Mucosa of stomach (tissue), 1 donor: ENCODE measurements around the gene SHC2.
"Not testable (repeated sequence)": the region's sequence is repeated elsewhere in the genome, so short reads cannot be mapped to it uniquely, and the experiment has no call there.

Experiments used
- H3K27me3 ChIP-seq: one replicate; pipeline ENCODE4 v1.7.0; 2013; ENCODE audit warnings: mild to moderate bottlenecking, low read length; ENCODE audit not compliant: control insufficient read depth, insufficient read depth
- H3K36me3 ChIP-seq: one replicate; pipeline ENCODE4 v1.7.0; 2013; ENCODE audit warnings: low read length; ENCODE audit not compliant: control insufficient read depth, insufficient read depth
- H3K4me1 ChIP-seq: one replicate; pipeline ENCODE4 v1.7.0; 2013; ENCODE audit warnings: mild to moderate bottlenecking, low read length; ENCODE audit not compliant: control insufficient read depth, insufficient read depth
- H3K4me3 ChIP-seq: one replicate; pipeline ENCODE4 v1.7.0; 2013; ENCODE audit warnings: low read length
- H3K9ac ChIP-seq: one replicate; pipeline ENCODE4 v1.7.0; 2013; ENCODE audit warnings: mild to moderate bottlenecking, low read length, moderate library complexity
- H3K9me3 ChIP-seq: one replicate; pipeline ENCODE4 v1.7.0; 2013; ENCODE audit warnings: mild to moderate bottlenecking, low read length, moderate library complexity; ENCODE audit not compliant: control insufficient read depth
- donor health status: Pancreatic carcinoma.

Gene SHC2

DNA sequence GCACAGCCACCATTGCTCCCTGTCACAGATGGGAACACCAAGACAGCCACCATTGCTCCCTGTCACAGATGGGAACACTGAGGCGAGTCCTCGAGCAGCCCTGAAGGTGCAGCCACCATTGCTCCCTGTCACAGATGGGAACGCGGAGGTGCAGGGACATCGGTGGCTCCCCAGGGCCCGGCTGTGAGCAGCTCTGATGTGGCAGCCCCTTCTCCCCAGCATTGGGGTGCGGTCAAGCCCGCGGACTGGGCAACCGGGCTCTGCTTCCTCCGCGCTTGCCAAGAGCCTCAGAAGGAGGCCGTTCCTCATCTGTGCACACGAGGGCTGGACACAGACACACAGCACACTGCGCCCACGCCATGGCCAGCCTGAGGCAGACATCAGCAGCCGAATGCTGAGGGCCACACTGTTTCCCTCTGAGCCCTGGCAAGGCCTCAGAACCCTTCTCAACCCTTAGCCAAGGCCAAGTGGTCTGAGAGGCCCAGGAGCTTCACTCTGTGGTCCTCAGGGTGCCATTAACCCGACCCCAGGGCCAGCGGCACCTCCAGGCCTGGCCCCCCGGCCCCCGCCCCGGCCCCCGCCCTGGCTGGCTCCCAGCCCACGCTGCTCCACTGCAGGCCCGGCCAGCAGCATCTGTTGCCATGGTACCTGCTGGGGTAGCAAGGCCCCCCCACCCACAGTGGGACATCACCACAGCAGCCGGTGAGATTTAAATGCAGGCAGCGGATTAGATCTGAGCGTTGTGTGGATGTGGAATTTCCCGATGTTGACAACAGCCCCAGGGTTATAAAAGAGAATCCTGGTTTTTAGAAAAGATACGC, 70.2 kb downstream of the SHC2 start:
- peaks cover 10% of the 10 kb centered on the region for H3K27me3 ChIP-seq
- H3K4me3 ChIP-seq = no peak overlapping the region
- no peaks in the 10 kb centered on the region for H3K9me3 ChIP-seq
- H3K9ac ChIP-seq = no peak overlapping the region
- H3K4me1 ChIP-seq = no peaks in the 10 kb centered on the region
- H3K36me3 ChIP-seq = no peaks in the 10 kb centered on the region

DNA sequence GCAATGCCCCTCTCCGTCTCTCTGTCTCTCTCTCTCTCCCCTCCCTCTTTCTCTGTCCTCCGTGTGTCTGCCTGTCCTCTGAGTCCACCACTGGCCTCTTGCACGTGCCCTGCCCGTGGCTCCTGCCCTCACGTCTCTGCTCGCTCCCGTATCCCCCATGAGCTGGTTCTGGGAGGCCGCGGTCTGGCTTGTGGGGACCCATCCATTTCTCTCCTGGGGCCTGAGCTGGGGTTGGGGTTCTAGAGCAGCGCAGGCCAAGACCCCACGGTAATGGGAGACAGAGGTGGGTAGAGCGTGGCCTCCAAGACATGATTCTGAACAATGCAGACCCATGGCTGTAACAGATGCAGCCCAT, 70.9 kb downstream of the SHC2 start:
- H3K27me3 ChIP-seq = peaks cover 13% of the 10 kb centered on the region
- H3K4me1 ChIP-seq = no peaks in the 10 kb centered on the region
- no peak overlapping the region for H3K4me3 ChIP-seq
- H3K9me3 ChIP-seq = no peaks in the 10 kb centered on the region
- no peak overlapping the region for H3K9ac ChIP-seq
- H3K36me3 ChIP-seq = no peaks in the 10 kb centered on the region

DNA sequence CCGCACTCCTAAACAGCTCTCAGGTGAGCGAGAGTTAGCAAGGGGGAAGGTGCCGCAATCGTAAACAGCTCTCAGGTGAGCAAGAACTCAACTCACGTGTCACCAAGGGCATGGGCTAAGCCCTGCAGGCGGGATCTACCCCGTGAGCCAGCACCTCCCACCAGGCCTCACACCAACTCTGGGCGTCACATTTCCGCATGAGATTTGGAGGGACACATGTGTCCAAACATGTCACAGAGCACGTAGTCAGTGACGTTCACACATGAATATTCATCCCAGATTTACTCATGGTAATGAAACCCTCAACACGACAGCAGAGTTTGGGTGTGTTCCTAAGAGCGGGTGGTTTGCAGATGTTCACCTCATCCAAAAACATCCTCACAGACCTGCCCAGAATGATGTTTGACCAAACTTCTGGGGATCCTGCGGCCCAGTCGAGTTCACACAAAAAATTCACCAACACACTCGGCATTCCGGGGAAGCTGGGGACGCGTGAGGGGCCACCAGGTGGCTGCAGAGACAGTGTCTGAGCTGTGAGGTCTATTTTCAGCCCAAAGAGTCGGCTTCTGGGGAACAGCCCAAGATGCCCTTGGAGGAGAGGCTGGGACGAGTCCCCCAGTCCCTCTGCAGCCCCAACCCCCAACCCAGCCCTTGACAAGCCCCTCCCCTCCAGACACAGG, 71.4 kb downstream of the SHC2 start:
- Histone ChIP-seq H3K36me3 (no peaks in the 10 kb centered on the region), H3K9ac (no peak overlapping the region)

DNA sequence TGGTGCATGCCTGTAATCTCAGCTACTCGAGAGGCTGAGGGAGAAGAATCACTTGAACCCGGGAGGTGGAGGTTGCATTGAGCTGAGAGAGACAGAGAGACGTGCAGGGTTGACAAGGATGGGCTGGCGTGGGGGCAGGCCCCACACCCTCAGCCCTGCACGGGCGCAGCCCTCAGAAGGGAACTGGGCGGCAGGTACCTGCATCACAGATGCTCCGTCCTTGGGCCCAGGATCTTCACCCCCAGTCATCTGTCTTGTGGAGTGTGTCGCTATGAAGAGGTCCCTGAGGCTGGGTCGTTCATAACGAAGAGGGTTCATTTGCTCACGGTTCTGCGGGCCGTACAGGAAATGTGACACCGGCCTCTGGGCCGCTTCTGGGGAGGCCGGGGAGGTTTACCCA, 72.1 kb downstream of the SHC2 start:
- Histone ChIP-seq H3K4me1 (no peaks in the 10 kb centered on the region), H3K9me3 (no peaks in the 10 kb centered on the region), H3K4me3 (no peak overlapping the region), H3K27me3 (peaks cover 25% of the 10 kb centered on the region), H3K36me3 (no peaks in the 10 kb centered on the region), H3K9ac (no peak overlapping the region)

More for the DNA sequence above, 71.4 kb downstream of the SHC2 start:
- H3K9me3 ChIP-seq = no peaks in the 10 kb centered on the region
- no peak overlapping the region for H3K4me3 ChIP-seq
- peaks cover 18% of the 10 kb centered on the region for H3K27me3 ChIP-seq
- no peaks in the 10 kb centered on the region for H3K4me1 ChIP-seq

DNA sequence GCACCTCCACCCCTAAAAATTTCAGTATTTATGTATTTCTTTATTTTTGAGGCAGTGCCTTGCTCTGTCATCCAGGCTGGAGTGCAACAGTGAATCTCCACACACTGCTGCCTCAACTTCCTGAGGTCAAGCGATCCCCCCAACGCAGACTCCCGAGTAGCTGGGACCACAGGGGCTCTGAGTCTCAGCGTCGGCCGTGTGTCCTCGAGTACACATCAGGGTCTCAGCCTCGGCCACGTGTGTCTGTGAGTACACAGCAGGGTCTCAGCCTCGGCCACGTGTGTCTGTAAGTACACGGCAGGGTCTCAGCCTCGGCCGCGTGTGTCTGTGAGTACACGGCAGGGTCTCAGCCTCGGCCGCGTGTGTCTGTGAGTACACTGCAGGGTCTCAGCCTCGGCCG, 73.1 kb downstream of the SHC2 start:
- H3K27me3 ChIP-seq = peaks cover 34% of the 10 kb centered on the region
- H3K9me3 ChIP-seq = no peaks in the 10 kb centered on the region
- no peak overlapping the region for H3K4me3 ChIP-seq

DNA sequence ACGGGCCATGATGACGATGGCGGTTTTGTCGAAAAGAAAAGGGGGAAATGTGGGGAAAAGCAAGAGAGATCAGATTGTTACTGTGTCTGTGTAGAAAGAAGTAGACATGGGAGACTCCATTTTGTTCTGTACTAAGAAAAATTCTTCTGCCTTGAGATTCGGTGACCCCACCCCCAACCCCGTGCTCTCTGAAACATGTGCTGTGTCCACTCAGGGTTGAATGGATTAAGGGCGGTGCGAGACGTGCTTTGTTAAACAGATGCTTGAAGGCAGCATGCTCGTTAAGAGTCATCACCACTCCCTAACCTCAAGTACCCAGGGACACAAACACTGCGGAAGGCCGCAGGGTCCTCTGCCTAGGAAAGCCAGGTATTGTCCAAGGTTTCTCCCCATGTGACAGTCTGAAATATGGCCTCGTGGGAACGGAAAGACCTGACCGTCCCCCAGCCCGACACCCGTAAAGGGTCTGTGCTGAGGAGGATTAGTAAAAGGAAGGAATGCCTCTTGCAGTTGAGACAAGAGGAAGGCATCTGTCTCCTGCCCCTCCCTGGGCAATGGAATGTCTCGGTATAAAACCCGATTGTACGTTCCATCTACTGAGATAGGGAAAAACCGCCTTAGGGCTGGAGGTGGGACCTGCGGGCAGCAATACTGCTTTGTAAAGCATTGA, 74.1 kb downstream of the SHC2 start:
- not testable (repeated sequence) for H3K4me1 ChIP-seq, H3K36me3 ChIP-seq, H3K9ac ChIP-seq, H3K4me3 ChIP-seq, H3K9me3 ChIP-seq
- H3K27me3 ChIP-seq = peaks cover 35% of the 10 kb centered on the region

More for the DNA sequence above, 73.1 kb downstream of the SHC2 start:
- Histone ChIP-seq H3K4me1 (no peaks in the 10 kb centered on the region), H3K36me3 (no peaks in the 10 kb centered on the region), H3K9ac (no peak overlapping the region)

- H3K9ac ChIP-seq, H3K4me1 ChIP-seq, H3K4me3 ChIP-seq, H3K36me3 ChIP-seq, H3K9me3 ChIP-seq: not testable (repeated sequence)
- H3K27me3 ChIP-seq = peaks cover 35% of the 10 kb centered on the region
These were observed 74.6 kb downstream of the SHC2 start for GRCh38 chr19:386189-386588.

DNA sequence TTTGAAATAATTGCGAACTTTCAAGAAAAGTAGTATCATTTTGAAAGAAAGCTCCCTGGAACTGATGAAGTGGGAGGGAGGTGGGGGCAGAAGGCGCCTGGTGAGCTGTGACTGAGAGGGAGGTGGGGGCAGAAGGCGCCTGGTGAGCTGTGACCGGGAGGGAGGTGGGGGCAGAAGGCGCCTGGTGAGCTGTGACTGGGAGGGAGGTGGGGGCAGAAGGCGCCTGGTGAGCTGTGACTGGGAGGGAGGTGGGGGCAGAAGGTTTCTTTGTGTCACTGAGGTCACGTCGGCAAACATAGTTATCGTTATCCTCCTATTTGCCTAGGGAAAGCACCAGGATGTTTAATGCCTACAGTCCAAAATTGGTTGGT, 76.0 kb downstream of the SHC2 start:
- no peaks in the 10 kb centered on the region for H3K4me1 ChIP-seq
- H3K4me3 ChIP-seq = no peak overlapping the region
- peaks cover 35% of the 10 kb centered on the region for H3K27me3 ChIP-seq

GRCh38 chr19:383922-384798, 76.7 kb downstream of the SHC2 start:
- Histone ChIP-seq H3K9me3 (no peaks in the 10 kb centered on the region), H3K27me3 (peaks cover 32% of the 10 kb centered on the region), H3K4me3 (no peak overlapping the region), H3K4me1 (no peaks in the 10 kb centered on the region), H3K9ac (no peak overlapping the region), H3K36me3 (no peaks in the 10 kb centered on the region)

More for the DNA sequence above, 76.0 kb downstream of the SHC2 start:
- Histone ChIP-seq H3K9me3 (no peaks in the 10 kb centered on the region), H3K9ac (no peak overlapping the region), H3K36me3 (no peaks in the 10 kb centered on the region)

DNA sequence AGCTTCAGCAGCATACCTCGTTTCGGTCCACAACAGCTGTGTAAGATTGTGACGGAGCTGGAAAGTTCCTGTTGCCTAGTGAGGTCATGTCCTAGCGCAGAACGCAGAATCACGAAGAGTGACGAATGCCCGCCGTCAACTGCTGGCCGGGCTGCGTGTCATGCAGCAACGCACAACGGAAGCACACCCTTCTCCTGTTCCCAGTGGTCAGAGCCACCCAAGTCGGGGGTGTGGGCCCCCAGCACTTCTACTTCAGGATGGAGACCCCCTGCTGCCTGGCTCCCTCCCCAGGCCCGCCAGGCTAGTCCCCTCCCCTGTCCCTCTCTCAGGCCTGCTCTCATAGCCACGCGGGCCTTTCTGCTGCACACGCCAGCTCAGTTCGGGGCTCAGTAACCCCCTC, 77.8 kb downstream of the SHC2 start:
- H3K4me1 ChIP-seq = no peaks in the 10 kb centered on the region
- peaks cover 30% of the 10 kb centered on the region for H3K27me3 ChIP-seq
- no peaks in the 10 kb centered on the region for H3K36me3 ChIP-seq
- H3K9me3 ChIP-seq = no peaks in the 10 kb centered on the region
- H3K4me3 ChIP-seq = no peak overlapping the region
- no peak overlapping the region for H3K9ac ChIP-seq

DNA sequence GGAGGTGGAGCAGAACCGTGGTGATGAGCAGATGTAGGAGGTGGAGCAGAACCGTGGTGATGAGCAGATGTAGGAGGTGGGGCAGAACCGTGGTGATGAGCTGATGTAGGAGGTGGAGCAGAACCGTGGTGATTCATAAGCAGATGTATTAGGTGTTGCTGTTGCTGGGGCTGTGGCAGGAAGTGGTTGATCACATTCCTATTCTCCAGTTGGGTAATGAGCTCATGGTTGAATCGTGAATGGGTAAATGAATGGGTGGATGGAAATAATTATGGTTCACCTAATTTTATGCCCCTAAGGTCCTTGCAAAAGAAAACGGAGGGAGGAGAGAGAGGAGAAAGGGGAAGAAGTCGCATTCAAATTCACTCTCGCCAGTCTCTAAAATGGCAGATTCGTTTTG, 78.3 kb downstream of the SHC2 start:
- H3K9me3 ChIP-seq, H3K9ac ChIP-seq, H3K4me3 ChIP-seq, H3K36me3 ChIP-seq, H3K4me1 ChIP-seq: not testable (repeated sequence)
- peaks cover 29% of the 10 kb centered on the region for H3K27me3 ChIP-seq
